Medulla oblongata (tissue), 1 donor: ENCODE measurements around the gene ROPN1.

ENCODE experiments used
- DNase-seq: peaks from one replicate; pipeline ENCODE4 v3.0.0-alpha.2; 2015; ENCODE audit errors: extremely low spot score

ROPN1 gene

DNA sequence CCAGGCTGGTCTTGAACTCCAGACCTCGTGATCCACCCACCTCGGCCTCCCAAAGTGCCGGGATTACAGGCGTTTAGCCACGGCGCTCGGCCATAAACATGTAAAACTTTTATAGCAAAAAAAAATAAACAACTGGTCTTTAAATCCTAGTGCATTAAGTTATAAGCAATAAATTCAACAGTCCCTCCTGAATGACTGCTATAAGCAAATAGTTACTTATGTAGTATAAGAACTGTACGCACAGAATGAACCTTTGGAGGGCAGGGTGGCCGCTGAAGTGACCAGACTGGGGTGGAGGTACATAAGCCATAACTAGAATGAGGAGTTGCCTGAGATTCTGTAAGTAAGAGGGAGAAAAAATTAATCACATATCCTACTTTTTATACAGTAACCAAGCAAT is 43.5 kb downstream of the ROPN1 start:
- DNase-seq: no peak

DNA sequence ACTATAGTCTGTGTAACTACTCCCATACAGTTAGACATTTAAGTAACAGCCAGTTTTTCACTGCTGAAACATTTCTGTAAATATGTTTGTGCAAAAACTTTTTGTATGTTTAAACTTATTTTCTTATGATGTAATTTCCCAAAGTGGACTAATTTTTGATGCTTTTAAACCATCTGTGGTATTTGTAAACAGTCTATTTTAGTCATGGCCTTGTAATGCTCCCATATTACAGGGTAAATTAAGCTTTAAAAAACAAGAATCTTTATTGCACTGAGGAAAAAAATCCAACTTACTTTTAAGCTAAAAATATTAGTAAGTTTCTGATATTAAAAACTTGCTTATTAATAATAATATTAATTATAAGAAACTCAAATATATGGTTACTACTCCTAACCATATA is 44.4 kb downstream of the ROPN1 start:
- no peak for DNase-seq

DNA sequence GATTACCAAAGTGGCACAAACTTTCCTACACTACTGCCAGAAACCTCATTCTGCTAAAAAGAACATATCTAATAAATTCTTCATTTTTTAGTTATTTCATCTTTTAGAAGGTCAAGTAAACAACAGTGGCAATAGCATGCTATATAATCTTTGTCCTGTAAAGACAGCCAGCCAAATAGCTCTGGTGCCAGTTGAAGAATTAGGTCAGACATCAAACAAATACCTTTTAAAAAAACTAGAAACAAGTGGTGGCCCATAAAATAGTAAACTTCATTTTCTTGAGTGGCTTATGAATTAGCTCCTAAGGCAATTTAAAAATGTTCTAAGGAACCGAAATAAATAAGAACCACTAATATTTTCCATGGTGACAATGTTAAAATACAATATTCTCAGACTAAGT is 50.4 kb downstream of the ROPN1 start:
- DNase-seq: no peak

DNA sequence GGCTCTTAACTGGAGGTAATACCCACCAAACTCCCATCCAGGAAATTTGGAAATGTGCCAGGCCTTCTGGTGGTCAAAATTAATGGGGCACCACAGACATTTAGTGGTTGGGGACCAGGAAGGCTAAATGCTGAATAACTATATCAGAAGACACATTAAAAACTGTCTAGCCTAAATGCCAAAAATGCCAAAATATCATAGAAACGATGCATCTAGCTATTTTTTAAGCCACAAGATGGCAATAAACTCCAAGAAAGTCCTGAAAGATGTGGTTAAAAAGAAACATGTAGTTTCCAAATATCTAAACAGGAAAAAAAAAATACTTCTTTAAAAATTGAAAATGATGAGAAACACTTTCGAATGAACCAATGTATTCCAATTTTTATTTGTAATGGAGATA is 50.8 kb downstream of the ROPN1 start:
- DNase-seq: no peak

DNA sequence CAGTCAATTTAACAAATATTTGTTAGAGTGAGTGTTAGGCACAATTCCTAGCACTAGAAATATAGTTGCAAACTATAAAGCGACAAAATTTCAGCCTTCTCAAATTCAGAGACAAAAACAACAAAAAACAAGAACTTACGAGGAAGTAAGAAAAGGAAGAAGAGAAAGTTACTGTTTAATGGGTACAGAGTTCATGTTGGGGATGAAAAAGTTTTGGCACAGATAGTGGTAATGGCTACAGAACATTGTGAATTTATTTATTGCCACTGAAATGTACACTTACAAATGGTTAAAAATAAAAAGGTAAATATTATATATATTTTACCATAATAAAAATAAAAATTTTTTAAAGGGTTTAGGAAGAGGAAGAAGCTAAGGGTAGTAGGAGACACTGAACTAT is 52.2 kb downstream of the ROPN1 start:
- DNase-seq: no peak

DNA sequence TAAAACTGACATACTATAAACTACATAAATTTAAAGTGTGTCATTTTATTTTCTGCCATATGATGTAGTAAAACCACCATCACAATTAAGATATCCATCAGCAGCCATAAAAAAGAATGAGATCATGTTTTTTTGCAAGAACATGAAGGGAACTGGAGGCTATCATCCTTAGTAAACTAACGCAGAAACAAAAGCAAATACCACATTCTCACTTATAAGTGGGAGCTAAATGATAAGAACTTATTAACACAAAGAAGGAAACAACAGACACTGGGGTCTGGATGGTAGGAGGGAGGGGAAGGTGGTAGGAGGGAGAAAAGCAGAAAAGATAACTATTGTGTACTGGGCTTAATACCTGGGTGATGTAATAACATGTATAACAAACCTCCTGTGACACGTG is 55.5 kb downstream of the ROPN1 start:
- DNase-seq: no peak

DNA sequence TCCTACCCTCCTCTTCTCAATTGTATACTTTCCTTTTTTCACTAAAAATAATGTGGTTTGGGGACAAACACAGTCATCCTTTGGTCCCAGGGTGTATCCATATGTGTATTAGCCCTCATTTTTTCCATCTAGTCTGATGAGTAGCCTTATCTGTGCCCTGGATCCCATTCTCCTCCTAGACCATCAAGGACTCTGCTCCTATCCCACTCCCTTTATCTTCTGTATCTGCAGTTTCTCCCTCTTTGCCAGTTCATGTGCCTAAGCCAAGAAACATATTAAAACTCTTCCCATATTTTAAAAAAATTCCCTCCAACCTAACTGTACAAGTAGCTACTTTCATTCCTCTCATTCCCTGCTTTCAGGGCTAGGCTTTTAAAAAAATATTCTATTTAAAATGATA is 56.1 kb downstream of the ROPN1 start:
- DNase-seq: no peak

DNA sequence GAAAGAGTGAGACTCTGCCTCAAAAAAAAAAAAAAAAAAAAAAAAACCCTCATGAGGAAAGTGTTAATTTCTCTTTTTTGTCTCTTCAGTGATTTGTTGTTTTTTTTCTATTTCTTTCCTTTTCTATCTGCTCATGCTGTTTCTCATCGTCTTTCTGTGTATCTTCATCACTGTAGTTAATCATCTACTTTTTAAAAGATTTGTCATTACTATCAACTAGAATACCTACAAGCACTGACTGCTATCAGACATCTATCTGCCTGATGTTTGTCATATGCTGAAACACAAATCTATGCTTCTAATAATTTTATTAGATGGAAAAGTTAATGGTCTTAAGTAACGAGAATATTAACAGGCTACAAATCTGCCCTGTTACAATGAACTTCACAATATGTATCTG is 57.7 kb downstream of the ROPN1 start:
- DNase-seq: no peak

DNA sequence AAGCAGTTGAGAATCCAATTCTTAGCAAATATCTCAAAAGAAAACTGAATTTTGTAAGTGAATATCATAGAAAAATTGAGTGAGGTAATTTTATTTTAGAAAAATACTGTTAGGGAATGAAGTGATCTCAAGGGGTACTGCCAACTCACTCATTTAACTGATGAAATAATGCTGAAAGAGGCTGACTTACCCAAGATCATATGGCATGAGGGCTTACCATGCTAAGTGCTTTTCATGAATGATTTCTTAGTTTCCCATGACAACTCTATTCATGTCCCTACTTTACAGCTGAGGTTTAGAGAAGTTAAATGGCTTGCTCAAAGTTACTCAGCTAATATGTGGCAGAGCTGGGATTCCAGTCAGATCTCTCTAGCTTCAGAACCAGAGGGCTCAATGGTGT is 61.5 kb downstream of the ROPN1 start:
- no peak for DNase-seq

DNA sequence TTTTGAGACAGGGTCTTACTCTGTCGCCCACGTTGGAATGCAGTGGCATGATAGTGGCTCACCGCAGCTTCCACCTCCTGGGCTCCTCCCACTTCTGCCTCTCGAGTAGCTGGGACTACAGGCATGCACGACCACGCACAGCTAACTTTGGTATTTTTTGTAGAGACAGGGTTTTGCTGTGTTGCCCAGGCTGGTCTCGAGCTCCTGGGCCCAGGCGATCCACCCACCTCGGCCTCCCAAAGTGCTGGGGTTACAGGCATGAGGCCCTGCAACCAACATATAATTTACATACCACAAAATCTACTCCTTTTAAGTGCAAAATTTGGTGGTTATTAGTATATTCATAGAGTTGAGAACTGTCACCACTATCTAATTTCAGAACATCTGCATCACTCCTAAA is 62.6 kb downstream of the ROPN1 start:
- DNase-seq: no peak

DNA sequence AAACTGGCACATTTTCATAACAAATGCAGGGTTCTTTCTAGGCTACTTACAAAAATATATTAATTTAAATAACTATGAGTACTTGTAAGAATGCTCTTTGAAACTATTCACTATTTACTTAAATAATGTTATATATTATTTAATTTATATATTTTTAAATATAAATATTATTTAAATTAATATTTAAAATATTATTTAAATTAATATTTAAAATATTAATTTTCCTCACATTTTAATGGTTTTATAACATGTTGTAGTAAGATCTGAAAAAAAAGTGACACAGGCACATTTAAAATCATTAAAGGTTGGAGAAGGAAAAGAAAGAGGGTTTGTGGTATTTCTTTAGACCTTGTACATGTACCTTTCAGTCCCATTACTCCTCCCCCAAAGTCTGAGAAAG is 65.5 kb downstream of the ROPN1 start:
- DNase-seq: no peak

DNA sequence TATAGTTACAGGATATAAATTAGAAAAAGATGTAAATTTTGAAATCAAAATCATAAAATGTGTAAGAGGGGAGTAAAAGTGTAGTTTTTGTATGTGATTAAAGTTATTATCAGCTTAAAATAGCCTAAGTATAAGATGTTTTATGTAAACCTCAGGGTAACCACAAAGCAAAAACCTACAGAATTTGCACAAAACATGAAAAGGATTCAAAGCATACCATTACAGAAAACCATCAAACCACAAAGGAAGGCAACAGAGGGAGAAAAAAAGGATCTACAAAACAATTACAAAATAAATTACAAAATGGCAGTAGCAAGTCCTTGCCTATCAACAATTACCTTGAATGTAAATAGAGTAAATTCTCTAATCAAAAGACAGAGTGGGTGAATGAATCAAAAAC is 71.1 kb downstream of the ROPN1 start:
- DNase-seq: no peak

DNA sequence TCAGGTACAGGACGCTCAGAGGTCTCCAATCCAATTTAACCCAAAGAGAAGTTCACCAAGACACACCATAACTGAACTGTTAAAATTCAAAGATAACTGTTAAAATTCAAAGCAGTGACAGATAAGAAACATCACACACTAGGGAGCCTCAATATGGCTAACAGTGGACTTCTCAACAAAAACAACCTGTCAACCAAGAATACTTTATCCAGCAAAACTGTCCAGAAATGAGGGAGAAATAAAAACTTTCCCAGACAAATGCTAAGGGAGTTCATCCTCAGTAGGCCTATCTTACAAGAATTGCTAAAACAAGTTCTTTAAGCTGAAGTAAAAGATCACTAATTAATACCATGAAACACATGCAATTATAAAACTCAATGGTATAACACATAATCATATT is 71.5 kb downstream of the ROPN1 start:
- no peak for DNase-seq

DNA sequence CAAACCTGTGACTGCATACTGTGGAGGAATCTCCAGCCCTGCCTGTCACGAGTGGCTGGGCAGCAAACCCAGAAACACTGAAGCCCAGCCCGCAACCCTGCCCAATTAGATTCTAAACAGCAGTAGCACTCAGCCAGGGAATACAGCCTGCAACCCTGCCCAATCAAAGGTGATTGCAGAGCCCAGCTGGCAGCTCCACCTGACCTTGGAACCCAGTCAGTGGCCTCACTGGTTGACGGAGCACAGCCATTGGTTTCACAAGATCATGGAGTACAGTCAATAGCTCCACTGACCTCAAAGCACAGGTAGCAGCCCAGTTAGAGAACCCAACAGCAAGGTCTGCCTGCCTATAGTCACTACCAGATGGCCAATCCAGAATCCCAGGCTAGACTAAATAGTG is 72.6 kb downstream of the ROPN1 start:
- no peak for DNase-seq
